22Rv1 (cell line): Measurements from ENCODE around the gene BDH1.

Source experiments
- CTCF ChIP-seq: fragments of 450-650 bp; IDR thresholded peaks from 2 replicates; pipeline ENCODE4 v1.5.1; 2017; ENCODE audit warnings: mild to moderate bottlenecking
- ZFX ChIP-seq: fragments of 450-650 bp; IDR thresholded peaks from 2 replicates; pipeline ENCODE4 v1.6.1; 2017; ENCODE audit warnings: antibody characterized with exemption, borderline replicate concordance

- 0 out of 2 replicates have a peak, but pooled peaks have one; percentile 6 for TF ChIP-seq CTCF
- TF ChIP-seq ZFX = no peak
Measured at GRCh38 chr3:197511853-197512635, 43.7 kb downstream of the BDH1 start.
